ENCODE measurements around the gene PIP5K1B. TPM values are rescaled to one million over a fixed set of nuclear protein-coding genes. Genes with fewer than 3 reads are reported as not detected.

PIP5K1B gene
- total and polyA plus RNA-seq, 2 of the 13 experiments (the other 11 are each of a cell fraction or from before 2014, with no cell fraction given), result 15.8 to 17.5 TPM

DNA sequence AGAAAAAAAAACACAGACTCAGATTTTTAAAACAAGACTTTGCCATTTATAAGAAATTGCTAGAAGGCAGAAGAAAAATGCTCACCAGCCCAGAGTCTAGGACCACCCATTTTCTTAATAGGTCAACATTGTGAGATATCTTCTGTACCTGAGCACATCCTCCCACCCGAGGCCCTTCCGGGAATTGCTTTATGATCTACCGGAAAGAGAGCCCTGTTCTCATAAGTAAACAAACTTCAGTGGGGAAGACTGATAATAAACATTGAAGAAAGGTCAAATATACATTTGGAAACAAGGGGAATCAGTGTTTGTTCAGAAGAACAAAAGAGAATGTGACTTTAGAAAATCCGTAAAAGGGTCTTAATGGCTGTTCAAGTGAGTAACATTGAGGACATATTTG, 264.5 kb downstream of the PIP5K1B start (continued):
- TF ChIP-seq ZNF687 (CRISPR knock-in tag; IDR thresholded peaks at IDR 0.05), result no peak
- TF ChIP-seq ARID5B (CRISPR knock-in tag; IDR thresholded peaks at IDR 0.05), result peak; percentile 99
- TF ChIP-seq XBP1 (CRISPR knock-in tag; IDR thresholded peaks at IDR 0.05), result no peak
- no peak for TF ChIP-seq NFYC (CRISPR knock-in tag; IDR thresholded peaks at IDR 0.05)
- TF ChIP-seq MXD4 (CRISPR knock-in tag; IDR thresholded peaks at IDR 0.05), result no peak
- TF ChIP-seq ZSCAN20 (CRISPR knock-in tag; IDR thresholded peaks at IDR 0.05; ENCODE audit: borderline replicate concordance), result no peak
- no peak for TF ChIP-seq AKAP8 (CRISPR knock-in tag; IDR thresholded peaks at IDR 0.05)
- no peak for TF ChIP-seq KAT7 (CRISPR knock-in tag; IDR thresholded peaks at IDR 0.05; ENCODE audit: borderline replicate concordance)
- TF ChIP-seq HNRNPH1 (optimal IDR thresholded peaks at IDR 0.05; ENCODE audit: low read depth, low read length), result no peak
- TF ChIP-seq MTERF4 (CRISPR knock-in tag; IDR thresholded peaks at IDR 0.05), result no peak
- TF ChIP-seq ZNF138 (CRISPR knock-in tag; IDR thresholded peaks at IDR 0.05; ENCODE audit: low read depth), result no peak
- peak; percentile 57 for TF ChIP-seq FOXA1 (IDR thresholded peaks at IDR 0.05)
- peak; percentile 95 for TF ChIP-seq FOXA1 (CRISPR knock-in tag; IDR thresholded peaks at IDR 0.05)
- TF ChIP-seq EP300 (IDR thresholded peaks at IDR 0.05; ENCODE audit: low read depth in 2 of 2, low read length in 2 of 2), result peak in 1 of 2 experiments; percentile 97; a peak in 2 of 4 replicates
- peak; percentile 97 for TF ChIP-seq EP300 (CRISPR knock-in tag; IDR thresholded peaks at IDR 0.05; ENCODE audit: borderline replicate concordance)
- TF ChIP-seq, protein P1, sequence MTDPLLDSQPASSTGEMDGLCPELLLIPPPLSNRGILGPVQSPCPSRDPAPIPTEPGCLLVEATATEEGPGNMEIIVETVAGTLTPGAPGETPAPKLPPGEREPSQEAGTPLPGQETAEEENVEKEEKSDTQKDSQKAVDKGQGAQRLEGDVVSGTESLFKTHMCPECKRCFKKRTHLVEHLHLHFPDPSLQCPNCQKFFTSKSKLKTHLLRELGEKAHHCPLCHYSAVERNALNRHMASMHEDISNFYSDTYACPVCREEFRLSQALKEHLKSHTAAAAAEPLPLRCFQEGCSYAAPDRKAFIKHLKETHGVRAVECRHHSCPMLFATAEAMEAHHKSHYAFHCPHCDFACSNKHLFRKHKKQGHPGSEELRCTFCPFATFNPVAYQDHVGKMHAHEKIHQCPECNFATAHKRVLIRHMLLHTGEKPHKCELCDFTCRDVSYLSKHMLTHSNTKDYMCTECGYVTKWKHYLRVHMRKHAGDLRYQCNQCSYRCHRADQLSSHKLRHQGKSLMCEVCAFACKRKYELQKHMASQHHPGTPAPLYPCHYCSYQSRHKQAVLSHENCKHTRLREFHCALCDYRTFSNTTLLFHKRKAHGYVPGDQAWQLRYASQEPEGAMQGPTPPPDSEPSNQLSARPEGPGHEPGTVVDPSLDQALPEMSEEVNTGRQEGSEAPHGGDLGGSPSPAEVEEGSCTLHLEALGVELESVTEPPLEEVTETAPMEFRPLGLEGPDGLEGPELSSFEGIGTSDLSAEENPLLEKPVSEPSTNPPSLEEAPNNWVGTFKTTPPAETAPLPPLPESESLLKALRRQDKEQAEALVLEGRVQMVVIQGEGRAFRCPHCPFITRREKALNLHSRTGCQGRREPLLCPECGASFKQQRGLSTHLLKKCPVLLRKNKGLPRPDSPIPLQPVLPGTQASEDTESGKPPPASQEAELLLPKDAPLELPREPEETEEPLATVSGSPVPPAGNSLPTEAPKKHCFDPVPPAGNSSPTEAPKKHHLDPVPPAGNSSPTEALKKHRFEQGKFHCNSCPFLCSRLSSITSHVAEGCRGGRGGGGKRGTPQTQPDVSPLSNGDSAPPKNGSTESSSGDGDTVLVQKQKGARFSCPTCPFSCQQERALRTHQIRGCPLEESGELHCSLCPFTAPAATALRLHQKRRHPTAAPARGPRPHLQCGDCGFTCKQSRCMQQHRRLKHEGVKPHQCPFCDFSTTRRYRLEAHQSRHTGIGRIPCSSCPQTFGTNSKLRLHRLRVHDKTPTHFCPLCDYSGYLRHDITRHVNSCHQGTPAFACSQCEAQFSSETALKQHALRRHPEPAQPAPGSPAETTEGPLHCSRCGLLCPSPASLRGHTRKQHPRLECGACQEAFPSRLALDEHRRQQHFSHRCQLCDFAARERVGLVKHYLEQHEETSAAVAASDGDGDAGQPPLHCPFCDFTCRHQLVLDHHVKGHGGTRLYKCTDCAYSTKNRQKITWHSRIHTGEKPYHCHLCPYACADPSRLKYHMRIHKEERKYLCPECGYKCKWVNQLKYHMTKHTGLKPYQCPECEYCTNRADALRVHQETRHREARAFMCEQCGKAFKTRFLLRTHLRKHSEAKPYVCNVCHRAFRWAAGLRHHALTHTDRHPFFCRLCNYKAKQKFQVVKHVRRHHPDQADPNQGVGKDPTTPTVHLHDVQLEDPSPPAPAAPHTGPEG (CRISPR knock-in tag; IDR thresholded peaks at IDR 0.05), result no peak
